SK-N-SH (cell line): ENCODE data around the gene AP3S2. TPM values are rescaled to one million over a fixed set of nuclear protein-coding genes. Genes with fewer than 3 reads are reported as not detected.

Experiments
- CTCF ChIA-PET: fragments of 300-600, 350-600 bp; formaldehyde crosslinking; extraction: SDS; loops from one replicate; lab custom pipeline; 2021; lab: Yijun Ruan, JAX
- POLR2A ChIA-PET: fragments of 350-600 bp; sonication (Branson Sonifier 250); formaldehyde crosslinking; extraction: SDS; loops from one replicate; lab custom pipeline; 2020; ENCODE audit warnings: antibody characterized with exemption, inconsistent platforms; lab: Yijun Ruan, JAX
- DNase-seq: peaks from one replicate; pipeline ENCODE4 v3.0.0; 2012
- H2AFZ ChIP-seq: fragments of 200-600 bp; sonication (generic); 2 replicates; pipeline ENCODE4 v1.8.1; 2016; ENCODE audit warnings: antibody characterized with exemption, mild to moderate bottlenecking, low read depth
- H3F3A ChIP-seq: fragments of 200-600 bp; sonication (generic); replicated peaks from 2 replicates; pipeline ENCODE3; 2016; ENCODE audit warnings: antibody characterized with exemption, mild to moderate bottlenecking; ENCODE audit not compliant: insufficient read depth
- H3K27ac ChIP-seq, 2 experiments: fragments of 200-500 bp in 1 of 2; fragments of 200-600 bp in 1 of 2; sonication (Bioruptor generic) in 1 of 2; sonication (generic), shearing (Covaris generic) in 1 of 2; 2 replicates each; pipeline versions ENCODE4 v1.5.1 to v1.6.1; 2014 to 2016; ENCODE audit warnings: low read depth in 2 of 2, inconsistent platforms in 1 of 2, low read length in 1 of 2, mild to moderate bottlenecking in 1 of 2, mixed read lengths in 1 of 2
- H3K27me3 ChIP-seq: fragments of 200-600 bp; sonication (generic), shearing (Covaris generic); 2 replicates; pipeline ENCODE4 v1.6.1; 2016; ENCODE audit warnings: mixed run types; ENCODE audit not compliant: insufficient read depth
- H3K36me3 ChIP-seq, 2 experiments: fragments of 200-500 bp in 1 of 2; fragments of 200-600 bp in 1 of 2; sonication (Bioruptor generic) in 1 of 2; sonication (generic) in 1 of 2; replicated peaks in 1 of 2; 2 replicates each; pipeline versions ENCODE3 to v1.5.1; 2014 to 2016; ENCODE audit warnings: low read length in 1 of 2, mild to moderate bottlenecking in 1 of 2; ENCODE audit not compliant: insufficient read depth in 2 of 2, control insufficient read depth in 1 of 2
- H3K4me1 ChIP-seq, 2 experiments: fragments of 200-500 bp in 1 of 2; fragments of 200-600 bp in 1 of 2; sonication (Bioruptor generic) in 1 of 2; sonication (generic), shearing (Covaris generic) in 1 of 2; 2 replicates each; pipeline versions ENCODE4 v1.5.1 to v1.6.1; 2014 to 2016; ENCODE audit warnings: low read depth in 1 of 2, low read length in 1 of 2, mixed run types in 1 of 2; ENCODE audit not compliant: insufficient read depth in 2 of 2, control insufficient read depth in 1 of 2
- H3K4me2 ChIP-seq: fragments of 200-600 bp; sonication (generic), shearing (Covaris generic); 2 replicates; pipeline ENCODE4 v1.6.1; 2017; ENCODE audit warnings: mixed run types
- H3K4me3 ChIP-seq, 2 experiments: fragments of 200-500 bp in 1 of 2; fragments of 200-600 bp in 1 of 2; sonication (Bioruptor generic) in 1 of 2; sonication (generic), shearing (Covaris generic) in 1 of 2; 2 replicates each; pipeline versions ENCODE4 v1.5.1 to v1.8.1; 2014 to 2016; ENCODE audit warnings: low read depth in 2 of 2, inconsistent platforms in 1 of 2, low read length in 1 of 2, mild to moderate bottlenecking in 1 of 2, mixed read lengths in 1 of 2, moderate library complexity in 1 of 2
- H3K79me2 ChIP-seq: fragments of 200-600 bp; sonication (generic); 2 replicates; pipeline ENCODE4 v1.8.1; 2017; ENCODE audit warnings: mild to moderate bottlenecking; ENCODE audit not compliant: insufficient read depth
- H3K9ac ChIP-seq: fragments of 200-600 bp; sonication (generic); 2 replicates; pipeline ENCODE4 v1.6.1; 2017; ENCODE audit warnings: mixed run types
- H3K9me2 ChIP-seq: fragments of 200-600 bp; sonication (generic); 2 replicates; pipeline ENCODE4 v1.6.1; 2017; ENCODE audit warnings: mixed run types
- H3K9me3 ChIP-seq: fragments of 200-600 bp; sonication (generic); 2 replicates; pipeline ENCODE4 v1.6.1; 2017; ENCODE audit warnings: mixed run types, mild to moderate bottlenecking, moderate library complexity
- H4K20me1 ChIP-seq: fragments of 200-600 bp; sonication (generic); 2 replicates; pipeline ENCODE4 v1.6.1; 2017; ENCODE audit warnings: mild to moderate bottlenecking, mixed run types; ENCODE audit not compliant: insufficient read depth
- CHD2 ChIP-seq: fragments of 150-350 bp; IDR thresholded peaks from 2 replicates; pipeline ENCODE4 v1.6.1; 2018; ENCODE audit warnings: low read length; ENCODE audit not compliant: partially characterized antibody
- ELF1 ChIP-seq: IDR thresholded peaks from 2 replicates; pipeline ENCODE4 v1.4.0; 2012
- EP300 ChIP-seq, 2 experiments: IDR thresholded peaks; 2 replicates each; pipeline versions ENCODE4 v1.4.0 to v1.6.1; 2012; ENCODE audit warnings: borderline replicate concordance in 1 of 2, low read depth in 1 of 2, low read length in 1 of 2
- FOSL2 ChIP-seq: IDR thresholded peaks from 2 replicates; pipeline ENCODE4 v1.4.0; 2012; ENCODE audit warnings: low read depth, mild to moderate bottlenecking, moderate library complexity, borderline replicate concordance
- FOXJ3 ChIP-seq: sonication (generic); formaldehyde crosslinking; IDR thresholded peaks from 2 replicates; pipeline ENCODE4 v1.5.1; 2020; ENCODE audit warnings: mild to moderate bottlenecking, missing genetic modification reagents
- GABPA ChIP-seq: IDR thresholded peaks from 2 replicates; pipeline ENCODE4 v1.4.0; 2012; ENCODE audit warnings: low read depth, mild to moderate bottlenecking
- GATA2 ChIP-seq: sonication (generic); formaldehyde crosslinking; IDR thresholded peaks from 2 replicates; pipeline ENCODE4 v1.5.0; 2020; ENCODE audit warnings: mild to moderate bottlenecking, missing genetic modification reagents
- MEF2A ChIP-seq: IDR thresholded peaks from 2 replicates; pipeline ENCODE4 v1.4.0; 2012; ENCODE audit warnings: low read depth, borderline replicate concordance
- NRF1 ChIP-seq: IDR thresholded peaks from 2 replicates; pipeline ENCODE4 v1.6.1; 2012; ENCODE audit warnings: low read depth, mild to moderate bottlenecking, low read length
- RAD21 ChIP-seq: IDR thresholded peaks from 2 replicates; pipeline ENCODE4 v1.6.1; 2012; ENCODE audit warnings: mild to moderate bottlenecking, low read length
- RFX5 ChIP-seq: IDR thresholded peaks from 2 replicates; pipeline ENCODE4 v1.6.1; 2012; ENCODE audit warnings: mild to moderate bottlenecking, improper control_type of control experiment, low read length
- SMC3 ChIP-seq: IDR thresholded peaks from 2 replicates; pipeline ENCODE4 v1.6.1; 2012; ENCODE audit warnings: low read depth, low read length, improper control_type of control experiment
- TAF1 ChIP-seq: IDR thresholded peaks from 2 replicates; pipeline ENCODE4 v1.6.1; 2012; ENCODE audit warnings: low read depth, mild to moderate bottlenecking, low read length, moderate library complexity, borderline replicate concordance
- TCF12 ChIP-seq: IDR thresholded peaks from 2 replicates; pipeline ENCODE4 v1.4.0; 2012
- TEAD4 ChIP-seq: IDR thresholded peaks from 2 replicates; pipeline ENCODE4 v1.4.0; 2012; ENCODE audit warnings: mild to moderate bottlenecking, borderline replicate concordance; ENCODE audit not compliant: insufficient read depth
- YY1 ChIP-seq: IDR thresholded peaks from 2 replicates; pipeline ENCODE4 v1.4.0; 2012; ENCODE audit warnings: low read depth, mild to moderate bottlenecking
- WGBS: methylation state at CpG from one replicate; pipeline ENCODE4 v1.1.6; 2017; ENCODE audit warnings: low lambda C conversion rate; 5-methylcytosine and 5-hydroxymethylcytosine counted together
- polyA plus RNA-seq, 3 experiments: library from polyadenylated mRNA; depleted of rRNA; stranded (reverse); fragments of >200 nt; gene quantifications; 2 replicates each; pipeline ENCODE4 v1.2.3, GENCODE V29; 2012
- TF ChIP-seq, protein P1 (sequence below): IDR thresholded peaks from 2 replicates; pipeline ENCODE4 v1.4.0; 2012; ENCODE audit warnings: low read depth
- TF ChIP-seq, protein P2 (sequence below): IDR thresholded peaks from 2 replicates; pipeline ENCODE4 v1.4.0; 2012; ENCODE audit warnings: low read depth, borderline replicate concordance
- TF ChIP-seq, protein P3 (sequence below): fragments of 200-600 bp; sonication (generic); IDR thresholded peaks from 2 replicates; pipeline ENCODE4 v1.6.1; 2017; ENCODE audit warnings: antibody characterized with exemption, mild to moderate bottlenecking, moderate library complexity

Gene AP3S2
- polyA plus RNA-seq, 1 of the 3 experiments (the other 2 are of a cell fraction), result 11.9 TPM

DNA sequence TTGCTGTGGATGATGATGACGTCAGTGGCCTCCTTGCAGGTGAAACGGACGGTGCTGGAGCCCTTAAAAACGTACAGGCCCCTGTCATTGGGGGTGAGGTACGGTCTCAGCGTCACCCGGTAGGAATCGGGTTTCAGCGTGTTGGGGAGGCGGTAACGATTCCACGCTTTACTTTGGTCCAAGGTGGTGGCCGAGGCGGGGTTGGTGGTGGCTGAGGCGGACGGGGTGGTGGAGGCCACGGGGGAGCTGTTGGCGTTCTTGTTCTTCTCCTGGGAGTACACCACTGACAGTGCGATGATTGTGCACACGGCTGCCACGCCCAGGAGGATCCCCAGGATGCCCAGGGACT lies 87.6 kb downstream of the AP3S2 start:
- H3K9me3 ChIP-seq, result no peaks in the 10 kb centered on the region
- TF ChIP-seq GABPA (no peak), GATA2 (no peak), YY1 (no peak), FOXJ3 (CRISPR knock-in tag) (no peak), TEAD4 (no peak), SMC3 (no peak), NRF1 (no peak), EP300 (IDR thresholded peaks at IDR 0.05; ENCODE audit: borderline replicate concordance in 1 of 2, low read depth in 1 of 2, low read length in 1 of 2) (no peak), FOSL2 (no peak), CHD2 (no peak), RAD21 (no peak), MEF2A (no peak), RFX5 (no peak), TCF12 (no peak), TAF1 (no peak), ELF1 (no peak)
- TF ChIP-seq, protein P1, sequence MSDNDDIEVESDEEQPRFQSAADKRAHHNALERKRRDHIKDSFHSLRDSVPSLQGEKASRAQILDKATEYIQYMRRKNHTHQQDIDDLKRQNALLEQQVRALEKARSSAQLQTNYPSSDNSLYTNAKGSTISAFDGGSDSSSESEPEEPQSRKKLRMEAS, result no peak
- TF ChIP-seq, protein P2, sequence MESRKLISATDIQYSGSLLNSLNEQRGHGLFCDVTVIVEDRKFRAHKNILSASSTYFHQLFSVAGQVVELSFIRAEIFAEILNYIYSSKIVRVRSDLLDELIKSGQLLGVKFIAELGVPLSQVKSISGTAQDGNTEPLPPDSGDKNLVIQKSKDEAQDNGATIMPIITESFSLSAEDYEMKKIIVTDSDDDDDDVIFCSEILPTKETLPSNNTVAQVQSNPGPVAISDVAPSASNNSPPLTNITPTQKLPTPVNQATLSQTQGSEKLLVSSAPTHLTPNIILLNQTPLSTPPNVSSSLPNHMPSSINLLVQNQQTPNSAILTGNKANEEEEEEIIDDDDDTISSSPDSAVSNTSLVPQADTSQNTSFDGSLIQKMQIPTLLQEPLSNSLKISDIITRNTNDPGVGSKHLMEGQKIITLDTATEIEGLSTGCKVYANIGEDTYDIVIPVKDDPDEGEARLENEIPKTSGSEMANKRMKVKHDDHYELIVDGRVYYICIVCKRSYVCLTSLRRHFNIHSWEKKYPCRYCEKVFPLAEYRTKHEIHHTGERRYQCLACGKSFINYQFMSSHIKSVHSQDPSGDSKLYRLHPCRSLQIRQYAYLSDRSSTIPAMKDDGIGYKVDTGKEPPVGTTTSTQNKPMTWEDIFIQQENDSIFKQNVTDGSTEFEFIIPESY, result no peak
- TF ChIP-seq, protein P3, sequence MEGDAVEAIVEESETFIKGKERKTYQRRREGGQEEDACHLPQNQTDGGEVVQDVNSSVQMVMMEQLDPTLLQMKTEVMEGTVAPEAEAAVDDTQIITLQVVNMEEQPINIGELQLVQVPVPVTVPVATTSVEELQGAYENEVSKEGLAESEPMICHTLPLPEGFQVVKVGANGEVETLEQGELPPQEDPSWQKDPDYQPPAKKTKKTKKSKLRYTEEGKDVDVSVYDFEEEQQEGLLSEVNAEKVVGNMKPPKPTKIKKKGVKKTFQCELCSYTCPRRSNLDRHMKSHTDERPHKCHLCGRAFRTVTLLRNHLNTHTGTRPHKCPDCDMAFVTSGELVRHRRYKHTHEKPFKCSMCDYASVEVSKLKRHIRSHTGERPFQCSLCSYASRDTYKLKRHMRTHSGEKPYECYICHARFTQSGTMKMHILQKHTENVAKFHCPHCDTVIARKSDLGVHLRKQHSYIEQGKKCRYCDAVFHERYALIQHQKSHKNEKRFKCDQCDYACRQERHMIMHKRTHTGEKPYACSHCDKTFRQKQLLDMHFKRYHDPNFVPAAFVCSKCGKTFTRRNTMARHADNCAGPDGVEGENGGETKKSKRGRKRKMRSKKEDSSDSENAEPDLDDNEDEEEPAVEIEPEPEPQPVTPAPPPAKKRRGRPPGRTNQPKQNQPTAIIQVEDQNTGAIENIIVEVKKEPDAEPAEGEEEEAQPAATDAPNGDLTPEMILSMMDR, result no peak
- TF ChIP-seq, all 33 proteins: peak for 0
- Histone ChIP-seq H3K27me3 (no peaks in the 10 kb centered on the region), H3K9me2 (no peaks in the 10 kb centered on the region), H4K20me1 (no peaks in the 10 kb centered on the region), H3K9ac (no peak overlapping the region), H3F3A (no peaks in the 10 kb centered on the region), H3K79me2 (no peaks in the 10 kb centered on the region), H3K4me3 (no peak overlapping the region), H3K4me1 (no peaks in the 10 kb centered on the region), H3K4me2 (no peak overlapping the region), H3K36me3 (peaks cover 0 to 12% of the 10 kb centered on the region in 2 experiments), H2AFZ (no peak overlapping the region), H3K27ac (no peak overlapping the region)
- CTCF ChIA-PET, result interaction anchor here (0.9 to 2.3 kb wide), 2 partner anchors 45 to 69 kb away, joined by 4 to 6 read pairs; no protein-coding TSS in a partner anchor
- no peak for DNase-seq
- WGBS, result 94% methylated on average over 21 of the region's 21 CpGs
- POLR2A ChIA-PET, result no interaction called here
